ENCODE data around the gene CRYBA4.

CRYBA4 gene

DNA sequence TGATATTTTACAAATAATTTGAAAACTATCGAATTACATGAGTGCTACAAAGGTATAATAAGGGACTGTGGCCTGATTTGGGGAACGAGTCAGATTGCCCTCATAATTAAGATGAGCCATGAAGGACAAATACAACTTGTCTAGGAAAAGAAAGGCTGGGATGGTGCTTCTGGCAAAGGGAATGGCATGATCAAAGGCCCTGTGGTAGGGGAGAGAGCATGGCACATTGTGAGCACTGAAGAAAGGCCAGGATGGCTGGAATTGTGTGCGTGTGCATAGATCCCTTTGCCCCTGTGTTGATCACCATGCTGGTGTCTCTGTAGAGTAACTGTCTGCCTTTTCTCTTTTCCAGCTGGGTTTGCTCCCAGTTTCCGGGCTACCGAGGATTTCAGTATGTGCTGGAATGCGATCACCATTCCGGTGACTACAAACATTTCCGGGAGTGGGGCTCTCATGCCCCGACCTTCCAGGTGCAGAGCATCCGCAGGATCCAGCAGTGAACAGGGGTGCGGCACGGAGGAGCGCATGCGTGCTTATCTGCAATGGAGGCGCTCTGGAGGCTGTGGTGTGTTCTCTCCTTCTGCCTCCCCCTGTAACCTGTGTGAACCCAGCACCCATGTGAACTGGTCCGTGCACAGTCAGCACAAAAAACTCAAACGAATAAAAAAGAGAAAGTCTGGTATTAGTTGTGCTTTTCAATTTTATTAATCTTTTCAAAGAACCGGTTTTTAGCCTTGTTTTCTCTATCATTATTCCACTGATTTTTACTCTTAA, 8.4 kb downstream of the CRYBA4 start:
- DNase-seq, result no peak

DNA sequence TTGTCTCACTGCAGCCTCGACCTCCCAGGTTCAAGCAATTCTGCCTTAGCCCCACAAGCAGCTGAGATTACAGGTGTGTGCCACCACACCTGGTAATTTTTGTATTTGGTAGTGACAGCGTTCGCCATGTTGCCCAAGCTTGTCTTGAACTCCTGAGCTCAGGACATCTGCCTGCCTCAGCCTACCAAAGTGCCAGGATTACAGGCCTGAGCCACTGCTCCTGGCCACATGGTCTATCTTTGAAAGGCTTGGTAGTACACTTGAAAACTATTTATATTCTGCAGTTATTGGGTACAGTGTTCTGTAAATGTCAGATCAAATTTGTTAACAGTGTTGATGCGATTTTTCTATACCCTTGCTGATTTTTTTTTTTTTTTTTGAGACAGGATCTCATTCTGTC, 9.5 kb downstream of the CRYBA4 start:
- DNase-seq, result no peak

DNA sequence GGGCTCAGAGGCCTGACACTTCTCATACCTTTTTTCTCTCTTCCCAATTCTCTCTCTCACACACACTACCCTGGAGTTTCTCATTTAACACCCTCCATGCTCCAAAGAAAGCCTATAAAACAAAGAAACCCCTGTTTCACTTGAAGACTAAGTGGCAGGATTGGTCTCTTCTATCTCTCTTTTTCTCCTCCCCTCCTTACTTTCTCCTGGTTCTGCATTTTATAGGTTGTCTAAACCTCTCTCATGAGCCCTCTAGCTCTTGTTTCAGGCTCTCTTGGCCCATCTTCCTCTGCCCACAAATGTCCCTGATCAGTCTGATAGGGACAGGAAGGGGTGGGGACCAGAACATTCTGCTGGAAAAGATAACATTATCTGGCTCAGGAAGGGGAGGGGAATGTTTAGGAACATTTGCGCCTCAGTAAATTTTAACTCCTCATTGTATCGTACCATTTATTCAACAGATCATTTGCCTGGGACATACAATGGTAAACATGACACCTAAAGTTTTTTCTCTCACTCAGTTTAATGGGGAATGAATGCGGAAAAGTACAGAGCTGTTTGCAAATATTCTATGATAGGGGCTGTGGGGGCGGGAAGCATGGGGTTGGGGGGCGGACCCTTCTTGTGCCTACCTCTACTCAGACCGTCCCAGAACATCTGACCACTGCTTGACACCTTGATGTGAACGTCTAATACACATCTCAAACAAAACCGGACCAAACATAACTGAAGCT, 10.8 kb downstream of the CRYBA4 start:
- DNase-seq, result no peak

DNA sequence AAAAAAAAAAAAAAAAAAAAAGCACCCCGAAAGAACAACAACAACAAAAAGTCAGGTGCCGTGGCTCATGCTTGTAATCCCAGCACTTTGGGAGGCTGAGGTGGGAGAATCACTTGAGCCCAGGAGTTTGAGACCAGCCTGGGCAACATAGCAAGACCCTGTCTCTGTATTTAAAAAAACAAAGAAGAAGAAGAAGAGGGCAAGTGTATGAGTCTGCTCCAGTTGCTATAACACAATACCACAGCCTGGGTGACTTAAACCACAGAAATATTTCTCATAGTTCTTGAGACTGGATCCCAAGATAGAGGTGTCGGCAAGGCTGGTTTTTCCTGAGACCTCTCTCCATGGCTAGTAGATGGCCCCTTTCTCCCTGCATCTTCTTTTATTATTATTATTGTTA, 12.4 kb downstream of the CRYBA4 start:
- DNase-seq, result no peak

DNA sequence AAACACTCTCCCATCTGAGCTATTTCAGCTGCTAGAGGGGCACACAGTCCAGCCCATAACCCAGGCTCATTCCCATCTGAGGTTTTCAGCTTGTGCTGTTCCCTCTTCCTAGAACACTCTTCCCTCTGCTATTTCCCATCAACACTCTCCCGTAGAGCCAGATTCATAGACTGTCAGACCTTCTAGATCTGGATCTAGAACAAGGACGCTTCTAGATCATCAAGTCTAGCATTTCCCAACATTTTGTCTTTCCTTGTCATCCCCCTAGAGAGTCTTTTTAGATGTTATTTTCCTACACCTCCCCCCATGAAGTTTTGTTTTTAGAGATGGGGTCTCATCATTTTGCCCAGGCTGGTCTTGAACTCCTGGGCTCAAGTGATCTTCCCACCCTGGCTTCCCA, 13.4 kb downstream of the CRYBA4 start:
- DNase-seq, result no peak

DNA sequence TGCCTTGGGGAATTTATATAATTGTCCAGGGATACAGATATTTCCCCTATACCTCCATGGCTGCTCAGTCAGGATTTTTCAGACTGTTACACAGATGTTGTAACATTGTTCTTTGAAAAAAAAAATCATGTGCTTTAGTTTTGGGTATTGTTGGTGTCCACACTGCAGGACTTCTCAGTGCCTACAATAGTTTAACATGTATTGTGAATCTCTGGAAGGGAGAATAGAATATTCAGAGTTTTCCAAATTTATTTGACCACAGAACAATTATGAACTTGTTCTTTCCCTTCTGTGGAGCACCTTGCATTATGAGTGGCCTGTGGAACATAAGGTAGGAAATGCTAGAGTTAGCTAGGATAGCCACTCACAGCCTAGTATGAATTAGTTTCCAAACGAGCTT, 14.5 kb downstream of the CRYBA4 start:
- DNase-seq, result no peak

DNA sequence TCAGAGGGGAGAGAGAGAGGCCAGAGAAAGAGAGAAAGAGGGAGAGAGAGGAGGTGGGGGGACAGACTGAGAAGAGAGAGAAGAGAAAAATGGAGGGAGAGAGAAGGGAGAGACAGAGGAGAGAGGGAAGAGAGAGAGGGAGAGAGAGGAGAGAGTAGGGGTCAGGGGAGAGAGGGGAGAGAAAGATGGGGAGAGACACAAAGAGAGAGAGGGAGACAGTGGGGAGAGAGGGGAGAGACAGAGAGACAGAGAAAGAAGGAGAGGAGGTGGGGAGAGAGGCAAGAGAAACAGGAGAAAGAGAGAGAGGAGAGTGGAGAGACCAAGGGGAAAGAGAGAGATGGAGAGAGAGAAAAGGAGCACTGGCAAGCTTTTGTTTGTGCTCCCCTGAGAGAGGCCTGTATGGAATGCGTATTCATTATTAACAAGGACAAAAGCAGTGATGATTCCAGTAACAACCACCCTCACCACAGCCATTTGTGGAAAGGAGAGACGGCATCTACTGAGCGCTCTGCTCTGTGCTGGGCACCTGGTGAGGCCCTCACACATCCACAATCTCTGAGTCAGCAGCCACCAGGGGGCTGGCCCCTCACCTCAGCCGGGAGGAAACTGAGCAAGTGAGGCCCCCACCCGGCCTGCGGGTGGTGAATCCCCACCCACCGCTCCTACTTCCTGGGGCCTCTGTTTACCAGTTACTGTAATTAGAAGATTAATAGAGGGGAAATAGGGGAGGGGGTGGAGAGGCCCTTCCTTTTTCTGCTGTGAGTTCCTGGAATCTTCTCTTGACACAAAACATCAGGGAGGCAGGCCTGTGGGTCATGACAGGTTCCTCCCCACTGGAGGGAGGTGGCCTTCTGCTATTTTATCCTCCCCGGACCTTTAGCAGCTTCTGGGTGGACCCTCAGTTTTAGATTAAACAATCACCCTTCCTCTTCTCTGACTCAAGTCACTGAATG, 21.0 kb downstream of the CRYBA4 start:
- no peak for DNase-seq

DNA sequence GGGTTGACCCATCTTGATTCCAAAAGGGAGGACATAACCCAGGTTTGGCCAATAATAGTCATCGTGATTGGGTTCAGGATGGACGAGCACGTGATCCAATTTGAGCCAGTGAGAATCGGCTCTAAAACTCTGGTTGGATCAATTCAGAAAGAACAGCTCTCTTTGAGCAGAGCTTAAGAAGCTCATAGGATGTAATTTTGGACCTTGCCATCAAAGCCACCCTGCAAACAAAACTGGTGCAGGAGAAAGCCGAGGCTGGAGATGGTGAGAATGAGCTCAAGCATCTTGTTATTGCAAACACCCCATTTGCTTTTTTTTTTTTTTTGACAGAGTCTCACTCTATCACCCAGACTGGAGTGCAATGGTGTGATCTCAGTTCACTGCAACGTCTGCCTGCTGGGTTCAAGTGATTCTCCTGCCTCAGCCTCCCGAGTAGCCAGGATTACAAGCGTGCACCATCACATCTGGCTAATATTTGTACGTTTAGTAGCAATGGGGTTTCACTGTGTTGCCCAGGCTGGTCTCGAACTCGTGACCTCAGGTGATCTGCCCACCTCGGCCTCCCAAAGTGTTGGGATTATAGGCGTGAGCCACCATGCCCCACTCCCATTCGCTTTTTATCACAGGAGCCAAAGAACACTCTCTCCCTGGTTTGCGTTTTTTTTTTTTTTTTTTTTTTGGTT, 21.8 kb downstream of the CRYBA4 start:
- no peak for DNase-seq

DNA sequence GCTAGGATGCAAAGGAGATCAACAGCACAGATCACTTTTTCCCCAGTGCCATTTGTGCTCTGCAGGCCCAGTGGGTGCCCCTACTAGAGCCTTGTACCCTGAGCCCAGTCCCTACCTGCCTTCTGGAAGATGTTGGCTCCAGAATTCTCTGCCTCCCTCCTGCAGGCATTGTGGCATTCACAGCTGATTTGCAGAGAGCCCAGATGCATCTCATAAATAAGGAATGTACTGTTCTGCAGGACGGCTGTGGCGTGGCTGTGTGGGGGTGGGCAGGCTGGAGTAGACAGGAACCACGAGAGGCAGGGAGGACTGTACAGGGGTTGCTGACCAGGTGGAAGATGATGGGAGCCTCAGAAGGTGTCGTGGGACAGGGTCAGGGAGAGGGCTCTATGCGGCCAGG, 24.4 kb downstream of the CRYBA4 start:
- DNase-seq, result peak; percentile 48

DNA sequence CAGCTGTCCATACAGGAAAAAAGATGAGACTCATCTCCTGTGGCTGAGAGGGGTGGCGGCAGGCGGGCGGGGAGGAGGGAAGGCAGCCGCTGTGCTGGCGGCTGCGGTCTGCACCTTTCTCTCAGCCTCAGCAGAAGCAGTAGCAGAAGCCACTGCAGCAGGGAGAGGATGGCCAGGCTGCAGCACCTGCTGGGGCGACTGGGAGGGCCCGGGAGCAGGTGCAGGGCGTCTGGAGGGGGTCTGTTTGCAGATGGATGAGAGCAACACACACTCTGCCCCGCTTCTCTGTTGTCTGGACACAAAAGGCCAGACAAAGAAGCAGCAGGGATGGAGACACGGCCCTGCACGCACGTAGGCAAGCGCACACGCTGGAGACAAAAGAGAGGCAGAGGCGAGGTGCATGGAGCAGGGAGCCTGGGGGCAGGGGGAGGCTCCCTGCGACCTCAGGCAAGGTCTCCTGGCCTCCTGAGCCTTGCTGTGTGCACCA, 26.3 kb downstream of the CRYBA4 start:
- DNase-seq, result no peak

DNA sequence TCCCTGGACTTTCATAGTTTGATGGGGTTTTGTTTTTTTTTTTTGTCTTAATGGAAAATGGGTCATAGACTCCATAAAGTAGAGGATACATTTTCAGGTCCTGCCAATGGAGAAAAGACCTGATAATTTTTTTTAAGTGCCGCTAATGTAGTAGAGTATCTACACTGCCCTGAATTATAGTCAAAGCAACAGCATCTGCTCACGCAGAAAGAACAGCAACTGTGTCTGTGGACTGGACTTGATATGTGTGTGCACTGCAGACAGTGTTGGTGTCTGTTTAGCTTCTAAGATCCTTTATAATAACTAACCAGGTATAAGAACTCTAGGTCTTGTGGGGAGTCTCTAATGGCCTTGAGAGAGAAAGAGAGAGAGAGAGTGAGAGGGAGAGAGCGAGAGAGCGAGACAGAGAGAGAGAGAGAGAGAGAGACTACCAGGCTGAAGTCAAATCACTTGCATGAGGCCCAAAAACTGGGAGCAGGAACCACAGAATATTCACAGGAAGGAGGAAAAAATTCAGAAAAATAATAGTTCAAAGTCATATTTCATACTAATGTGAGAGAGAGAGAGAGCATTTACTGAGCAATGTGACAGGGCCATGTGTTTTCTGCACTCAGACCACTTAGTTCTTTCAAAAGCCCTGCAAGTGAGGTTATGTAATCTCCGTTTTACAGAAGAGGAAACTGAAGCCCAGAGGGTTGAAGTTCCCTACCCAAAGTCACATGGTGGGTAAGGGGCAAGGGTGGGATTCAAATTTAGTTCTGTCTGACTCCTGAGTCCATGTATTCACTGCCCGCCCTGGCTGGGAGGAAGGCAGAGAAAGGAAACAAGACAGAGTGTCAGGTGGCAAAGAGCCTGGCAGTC, 27.0 kb downstream of the CRYBA4 start:
- DNase-seq, result no peak

DNA sequence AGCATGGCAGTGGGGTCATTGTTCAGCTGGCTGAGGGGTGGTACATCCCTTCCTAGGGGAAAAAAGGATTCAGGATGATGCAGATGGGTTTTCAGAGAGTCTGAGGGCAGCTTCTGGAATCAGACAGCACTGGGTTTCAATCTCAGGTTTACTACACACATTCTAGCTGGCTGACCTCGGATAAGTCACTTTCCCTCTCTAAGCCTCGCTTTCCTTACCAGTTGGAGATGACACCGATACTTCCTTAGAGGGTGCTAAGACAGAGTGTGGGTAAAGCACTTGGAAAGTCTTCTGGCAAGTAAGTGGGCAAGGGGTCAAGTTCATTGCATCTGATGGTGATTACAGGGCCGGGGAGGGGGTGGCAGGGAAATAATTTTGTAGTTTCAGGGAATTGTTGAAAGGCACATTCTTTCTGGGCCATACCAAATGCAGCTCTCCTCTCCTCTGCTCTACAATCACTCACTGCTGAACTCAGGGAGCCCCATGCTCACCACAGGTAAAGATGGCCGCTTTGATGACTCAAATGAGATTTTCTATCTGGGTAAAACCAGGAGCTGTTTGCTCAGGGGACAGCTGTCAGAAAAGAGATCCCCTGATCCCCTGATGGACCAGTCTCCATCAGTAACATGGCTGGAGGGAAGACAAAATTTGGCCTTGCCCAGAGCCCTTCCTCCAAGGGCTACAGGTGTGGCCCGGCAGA, 29.1 kb downstream of the CRYBA4 start:
- DNase-seq, result no peak

DNA sequence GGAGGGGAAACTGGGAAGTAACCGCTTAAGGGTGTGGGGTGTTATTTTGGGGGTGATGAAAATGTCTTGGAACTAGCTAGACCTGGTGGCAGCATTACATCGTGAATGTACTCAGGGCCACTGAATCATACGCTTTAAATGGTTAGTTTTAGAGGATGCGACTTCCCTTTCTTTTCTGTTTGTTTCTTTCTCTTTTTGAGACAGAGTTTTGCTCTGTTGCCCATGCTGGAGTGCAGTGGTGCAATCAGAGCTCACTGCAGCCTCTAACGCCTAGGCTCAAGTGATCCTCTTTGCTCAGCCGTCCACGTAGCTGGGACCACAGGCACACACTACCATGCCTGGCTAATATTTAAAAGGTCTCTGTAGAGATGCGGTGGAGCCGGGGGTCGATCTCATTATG, 30.1 kb downstream of the CRYBA4 start:
- no peak for DNase-seq

DNA sequence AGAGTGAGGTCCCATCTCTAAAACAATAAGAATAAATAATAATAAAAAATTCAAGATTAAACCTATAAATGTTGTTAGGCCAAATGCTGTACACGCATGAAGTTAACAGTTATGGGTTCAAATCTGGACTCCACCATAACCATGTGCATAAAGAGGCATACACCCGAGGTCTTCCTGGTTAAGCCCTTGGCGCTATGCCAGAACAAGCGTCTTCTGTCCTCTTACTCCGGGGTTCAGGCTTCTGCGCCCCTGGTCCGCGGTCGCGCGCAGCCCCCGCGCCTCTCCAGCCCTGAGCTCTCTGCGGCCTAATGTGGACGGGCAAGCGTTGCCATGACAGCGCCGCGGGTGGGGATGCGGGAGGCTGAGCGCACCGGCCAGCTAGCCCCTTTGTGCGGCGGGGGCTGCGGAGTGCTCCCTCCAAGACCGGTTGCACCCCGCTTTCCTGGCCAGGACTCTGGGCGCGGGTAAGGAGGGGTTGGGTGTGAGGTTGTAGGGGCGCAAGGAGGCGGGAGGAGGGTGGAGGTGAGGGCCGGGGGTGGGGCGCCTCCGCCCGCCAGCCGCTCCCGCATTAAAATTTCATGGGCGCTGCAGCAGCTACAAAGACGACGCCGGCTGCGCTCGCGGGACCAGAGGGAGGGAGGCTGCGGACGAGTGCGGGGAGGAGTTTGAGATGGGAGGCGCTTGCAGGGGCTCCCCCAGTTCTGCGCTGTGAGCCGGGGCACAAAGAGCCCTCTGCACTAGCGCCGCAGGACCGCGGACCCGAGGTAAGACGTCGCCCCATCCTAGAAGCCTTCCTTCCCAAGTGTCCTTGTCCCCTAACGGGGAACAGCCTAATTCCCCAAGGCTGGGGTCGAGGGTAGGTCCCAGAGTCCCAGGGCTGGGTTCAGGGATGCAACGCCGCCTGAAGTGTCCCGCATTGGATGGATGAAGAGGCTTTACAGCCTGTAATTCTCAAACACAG, 35.4 kb downstream of the CRYBA4 start, which contains the start of gene MIAT:
TSS of gene MIAT (plus strand) at position 698 of the 961 bp plus-strand sequence.
- DNase-seq, result peak; percentile 23

DNA sequence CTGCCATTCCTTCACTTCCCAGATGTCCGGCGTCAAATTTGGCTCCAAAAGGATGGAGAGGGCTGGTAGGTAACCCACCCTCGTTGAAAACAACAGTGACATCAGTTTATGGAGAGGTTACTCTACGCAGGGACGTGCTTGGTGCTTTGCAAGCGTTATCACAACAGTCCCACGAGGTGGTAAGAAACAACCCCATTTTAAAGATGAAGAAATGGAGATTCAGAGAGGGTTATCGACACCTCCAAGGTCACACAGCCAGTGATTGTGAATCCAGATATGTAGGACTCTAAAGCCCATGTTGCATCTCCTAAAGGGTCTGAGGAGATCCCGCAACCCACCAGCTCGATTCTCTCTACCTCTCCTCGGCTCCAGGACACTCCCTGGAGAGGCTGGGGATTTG, 36.4 kb downstream of the CRYBA4 start:
- no peak for DNase-seq

DNA sequence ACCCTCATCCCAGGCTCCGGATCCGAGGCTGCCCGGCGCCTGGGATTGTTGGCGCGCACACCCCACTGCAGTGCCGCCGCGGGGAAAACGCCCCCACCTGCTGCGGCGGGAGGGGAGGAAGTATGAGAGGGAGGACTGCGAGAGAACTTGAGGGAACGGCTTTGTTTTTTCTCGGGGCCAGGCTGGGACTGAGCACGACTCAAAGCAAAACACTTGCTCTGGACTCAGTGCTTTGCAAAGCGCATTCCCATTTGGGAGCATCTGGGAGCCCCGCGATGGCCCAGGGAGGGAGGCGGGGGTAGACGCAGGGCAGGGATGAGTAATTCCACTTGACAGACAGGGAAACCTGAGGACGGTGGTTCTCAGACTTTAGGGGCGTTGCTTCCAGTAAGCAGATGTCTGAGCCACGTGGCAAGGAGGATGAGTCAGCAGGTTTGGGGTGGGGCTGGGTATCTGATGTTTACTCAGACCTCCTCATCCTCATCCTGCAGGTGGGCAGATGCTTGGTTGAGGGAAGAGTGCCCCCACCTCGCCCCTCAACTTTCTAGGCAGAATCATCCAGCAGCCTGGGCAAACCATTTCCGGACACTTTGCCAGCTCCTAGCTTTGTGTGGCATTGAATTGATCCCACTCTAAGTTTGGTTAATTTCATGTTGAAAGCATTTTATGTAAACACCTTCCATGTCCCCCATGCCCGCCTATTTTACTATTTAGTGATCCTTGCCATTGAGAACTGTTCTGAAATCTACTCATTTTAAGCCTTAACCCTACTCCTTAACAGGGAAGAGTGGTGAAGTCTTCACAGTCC, 37.1 kb downstream of the CRYBA4 start:
- peak; percentile 93 for DNase-seq

DNA sequence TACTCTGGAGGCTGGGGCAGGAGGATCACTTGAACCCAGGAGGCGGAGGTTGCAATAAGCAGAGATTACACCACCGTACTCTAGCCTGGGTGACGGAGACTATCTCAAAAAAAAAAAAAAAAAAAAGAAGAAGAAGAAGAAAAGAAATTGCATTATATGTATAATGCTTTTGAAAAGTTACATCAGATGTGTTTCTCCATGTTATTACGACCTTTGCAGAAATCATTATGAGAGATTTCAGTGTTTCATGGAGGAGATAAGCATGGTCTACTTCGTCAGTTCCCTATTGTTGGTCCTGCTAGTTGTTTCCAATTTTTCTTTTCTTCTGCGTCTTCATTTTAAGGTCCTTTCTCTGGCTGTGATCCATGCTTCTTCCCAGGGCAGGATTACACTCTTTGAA, 38.6 kb downstream of the CRYBA4 start:
- DNase-seq, result no peak

DNA sequence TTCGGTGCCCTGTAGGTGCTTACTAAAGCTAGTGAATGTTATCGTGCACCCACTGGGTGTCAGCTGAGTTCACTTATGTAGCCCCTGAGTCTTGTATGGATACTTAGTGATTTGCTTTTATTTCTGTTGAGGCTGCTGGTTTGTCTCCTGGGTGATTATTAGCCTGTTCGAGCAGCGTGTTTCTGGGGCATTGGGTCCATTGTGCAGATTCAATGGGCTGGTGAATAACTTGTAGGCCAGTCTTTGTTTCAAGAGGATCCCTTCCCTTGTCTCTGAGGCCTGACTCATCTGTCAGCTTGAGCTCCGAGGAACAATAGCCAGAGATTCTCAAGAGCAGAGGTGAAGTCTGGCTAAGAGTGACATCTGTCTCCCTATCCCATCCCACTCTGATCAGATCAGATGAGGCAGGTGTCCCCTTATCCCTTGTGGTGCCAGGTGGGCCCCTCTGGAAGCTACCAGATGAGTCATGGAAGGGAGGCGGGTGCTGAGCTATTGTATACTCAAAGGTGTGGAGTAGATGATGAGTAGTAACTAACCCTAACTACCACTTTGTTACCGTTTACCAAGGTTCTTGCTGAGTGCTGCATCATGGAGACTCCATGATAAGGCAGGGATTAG, 39.3 kb downstream of the CRYBA4 start:
- DNase-seq, result no peak

Measured in HCEC 1CT (cell line).